OCI-LY3 (cell line): ENCODE data around the gene UTP3.
"Not testable (repeated sequence)": the region's sequence is repeated elsewhere in the genome, so short reads cannot be mapped to it uniquely, and the experiment has no call there.

Experiments
- H2AFZ ChIP-seq: fragments of 200-600, 300-600 bp; shearing (Covaris generic); 2 replicates; pipeline ENCODE4 v1.6.0; 2014; ENCODE audit warnings: antibody characterized with exemption, low read depth, low read length
- H3K27ac ChIP-seq: fragments of 200-600, 300-600 bp; sonication (generic); 2 replicates; pipeline ENCODE4 v1.5.1; 2014; ENCODE audit warnings: mild to moderate bottlenecking, low read length, moderate library complexity, mixed read lengths
- H3K27me3 ChIP-seq: fragments of 200-600, 300-600 bp; sonication (generic); 2 replicates; pipeline ENCODE4 v1.6.1; 2014; ENCODE audit warnings: low read depth, low read length, mixed read lengths
- H3K36me3 ChIP-seq: fragments of 200-600, 300-600 bp; sonication (generic); replicated peaks from 2 replicates; pipeline ENCODE3; 2014; ENCODE audit warnings: low read depth, low read length, mixed read lengths
- H3K4me1 ChIP-seq: fragments of 300-600, 200-600 bp; sonication (generic); 2 replicates; pipeline ENCODE4 v1.6.1; 2014; ENCODE audit warnings: low read length, mixed read lengths
- H3K4me2 ChIP-seq: fragments of 200-600, 300-600 bp; sonication (generic); 2 replicates; pipeline ENCODE4 v1.6.1; 2014; ENCODE audit warnings: low read length, mixed read lengths
- H3K4me3 ChIP-seq: fragments of 300-600, 200-600 bp; sonication (generic); 2 replicates; pipeline ENCODE4 v1.5.1; 2014; ENCODE audit warnings: antibody characterized with exemption, mild to moderate bottlenecking, low read length, moderate library complexity
- H3K79me2 ChIP-seq: fragments of 300-600, 200-600 bp; shearing (Covaris generic); 2 replicates; pipeline ENCODE4 v1.6.1; 2014; ENCODE audit warnings: mild to moderate bottlenecking, low read length, mixed read lengths
- H3K9ac ChIP-seq: fragments of 300-600, 200-600 bp; shearing (Covaris generic); 2 replicates; pipeline ENCODE4 v1.6.0; 2014; ENCODE audit warnings: mild to moderate bottlenecking, low read length, moderate library complexity
- H3K9me3 ChIP-seq: fragments of 200-600, 300-600 bp; shearing (Covaris generic); 2 replicates; pipeline ENCODE4 v1.6.1; 2014; ENCODE audit warnings: low read length, mixed read lengths; ENCODE audit not compliant: insufficient read depth
- H4K20me1 ChIP-seq: fragments of 200-600, 300-600 bp; sonication (generic); 2 replicates; pipeline ENCODE4 v1.6.1; 2016; ENCODE audit warnings: low read length, mixed read lengths; ENCODE audit not compliant: insufficient read depth
- CTCF ChIP-seq: fragments of 200-600, 300-600 bp; sonication (generic); IDR thresholded peaks from 2 replicates; pipeline ENCODE4 v1.5.1; 2014; ENCODE audit warnings: antibody characterized with exemption, low read length, low read depth
- EZH2phosphoT487 ChIP-seq: fragments of 200-600 bp; shearing (Covaris generic); IDR thresholded peaks from 2 replicates; pipeline ENCODE4 v1.6.1; 2018; ENCODE audit warnings: antibody characterized with exemption, mixed run types, low read depth

UTP3 gene

GRCh38 chr4:70722199-70722791 lies 34.0 kb downstream of the UTP3 start:
- Histone ChIP-seq H3K27me3 (no peaks in the 10 kb centered on the region), H2AFZ (no peak overlapping the region), H3K4me2 (no peak overlapping the region), H3K4me1 (peaks cover 12% of the 10 kb centered on the region), H3K9ac (no peak overlapping the region), H3K36me3 (no peaks in the 10 kb centered on the region), H3K9me3 (no peaks in the 10 kb centered on the region), H4K20me1 (no peaks in the 10 kb centered on the region), H3K79me2 (peaks cover 38% of the 10 kb centered on the region), H3K4me3 (no peak overlapping the region), H3K27ac (no peak overlapping the region)
- TF ChIP-seq CTCF (no peak), EZH2phosphoT487 (no peak)

GRCh38 chr4:70724463-70724862 lies 36.1 kb downstream of the UTP3 start:
- Histone ChIP-seq H3K79me2 (peaks cover 25% of the 10 kb centered on the region), H3K27me3 (no peaks in the 10 kb centered on the region), H3K27ac (no peak overlapping the region), H3K4me2 (no peak overlapping the region), H3K36me3 (no peaks in the 10 kb centered on the region), H4K20me1 (no peaks in the 10 kb centered on the region), H3K9ac (no peak overlapping the region), H2AFZ (no peak overlapping the region), H3K9me3 (no peaks in the 10 kb centered on the region), H3K4me1 (peaks cover 8% of the 10 kb centered on the region), H3K4me3 (no peak overlapping the region)
- TF ChIP-seq CTCF, result no peak

GRCh38 chr4:70725633-70726032 lies 37.3 kb downstream of the UTP3 start:
- Histone ChIP-seq H3K36me3 (no peaks in the 10 kb centered on the region), H3K27me3 (no peaks in the 10 kb centered on the region), H3K79me2 (peaks cover 19% of the 10 kb centered on the region), H3K9ac (no peak overlapping the region), H4K20me1 (no peaks in the 10 kb centered on the region), H3K9me3 (no peaks in the 10 kb centered on the region), H3K27ac (no peak overlapping the region), H3K4me2 (no peak overlapping the region), H3K4me3 (no peak overlapping the region), H3K4me1 (peaks cover 8% of the 10 kb centered on the region), H2AFZ (no peak overlapping the region)
- TF ChIP-seq CTCF (no peak), EZH2phosphoT487 (no peak)

- not testable (repeated sequence) for H3K4me1 ChIP-seq, H3K27me3 ChIP-seq, H3K9me3 ChIP-seq, H4K20me1 ChIP-seq, H3K27ac ChIP-seq, H3K4me2 ChIP-seq, H2AFZ ChIP-seq, H3K4me3 ChIP-seq, H3K9ac ChIP-seq, H3K36me3 ChIP-seq
- H3K79me2 ChIP-seq, result peaks cover 23% of the 10 kb centered on the region
Measured at GRCh38 chr4:70726515-70726914, 38.2 kb downstream of the UTP3 start.

GRCh38 chr4:70728091-70728490 lies 39.8 kb downstream of the UTP3 start:
- no peak overlapping the region for H3K4me3 ChIP-seq

GRCh38 chr4:70732878-70733277 lies 44.5 kb downstream of the UTP3 start:
- H3K4me2 ChIP-seq, H3K9me3 ChIP-seq, H3K4me3 ChIP-seq, H3K36me3 ChIP-seq, H3K27me3 ChIP-seq, H3K9ac ChIP-seq, H2AFZ ChIP-seq, H4K20me1 ChIP-seq, H3K27ac ChIP-seq: not testable (repeated sequence)
- H3K4me1 ChIP-seq, result peaks cover 43% of the 10 kb centered on the region
- H3K79me2 ChIP-seq, result peaks cover 28% of the 10 kb centered on the region

More at GRCh38 chr4:70728091-70728490, 39.8 kb downstream of the UTP3 start:
- H3K27me3 ChIP-seq, result no peaks in the 10 kb centered on the region
- peaks cover 17% of the 10 kb centered on the region for H3K79me2 ChIP-seq
- H3K4me2 ChIP-seq, result no peak overlapping the region
- no peaks in the 10 kb centered on the region for H3K9me3 ChIP-seq
- no peak for TF ChIP-seq EZH2phosphoT487
- no peak for TF ChIP-seq CTCF
- H3K27ac ChIP-seq, result no peak overlapping the region
- H3K9ac ChIP-seq, result no peak overlapping the region
- H4K20me1 ChIP-seq, result no peaks in the 10 kb centered on the region
- no peaks in the 10 kb centered on the region for H3K36me3 ChIP-seq
- H3K4me1 ChIP-seq, result no peaks in the 10 kb centered on the region; the same call in 1 of the 2 replicates
- no peak overlapping the region for H2AFZ ChIP-seq
